ENCODE measurements around the gene BARD1.
"Not testable (repeated sequence)": the region's sequence is repeated elsewhere in the genome, so short reads cannot be mapped to it uniquely, and the experiment has no call there.

The BARD1 gene

DNA sequence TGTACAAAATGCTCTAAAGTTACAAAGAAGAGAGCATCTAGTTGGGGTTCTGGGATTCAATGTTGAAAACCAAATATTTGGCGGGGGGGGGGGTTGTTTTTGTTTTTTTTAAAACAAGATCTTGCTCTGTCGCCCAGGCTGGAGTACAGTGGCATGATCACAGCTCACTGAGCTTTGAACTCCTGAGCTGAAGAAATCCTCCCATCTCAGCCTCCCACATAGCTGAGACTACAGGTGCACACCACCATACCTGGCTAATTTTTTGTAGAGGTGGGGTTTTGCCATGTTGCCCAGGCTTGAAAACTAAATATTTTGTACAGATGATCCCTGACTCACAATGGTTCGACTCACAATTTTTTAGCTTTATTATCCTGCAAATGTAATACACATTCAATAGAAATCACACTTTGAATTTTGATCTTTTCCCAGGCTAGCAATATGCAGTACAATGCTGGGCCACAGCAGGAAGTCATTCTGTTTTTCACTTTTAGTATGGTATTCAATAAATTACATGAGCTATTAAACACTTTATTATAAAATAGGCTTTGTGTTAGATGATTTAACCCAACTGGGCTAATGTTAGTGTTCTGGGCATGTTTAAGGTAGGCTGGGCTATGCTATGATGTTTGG lies 7.6 kb downstream of the BARD1 start:
- Histone ChIP-seq H3K4me1 (ENCODE audit: insufficient read depth, low read length) (peaks cover 2% of the 10 kb centered on the region), H3K9me3 (ENCODE audit: low read length) (no peaks in the 10 kb centered on the region), H3K36me3 (ENCODE audit: insufficient read depth, low read length) (peaks cover 18% of the 10 kb centered on the region)

DNA sequence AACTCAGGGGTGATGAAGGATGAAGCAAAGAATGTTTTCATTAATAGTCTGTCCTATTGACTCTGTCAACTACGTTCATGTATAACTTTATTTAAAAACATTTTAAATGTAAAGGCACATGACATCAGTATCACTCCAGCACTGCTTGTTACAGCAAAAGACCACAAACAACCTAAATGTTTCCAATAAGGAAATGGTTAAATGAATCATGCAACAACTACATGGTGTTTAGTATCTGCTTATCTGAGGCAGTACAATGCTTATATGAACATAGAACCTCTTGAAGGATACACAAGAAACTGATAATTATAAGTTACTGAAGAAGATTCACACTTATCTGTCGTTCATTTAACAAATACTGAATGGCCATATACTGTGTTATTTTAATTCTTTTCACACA lies 8.4 kb downstream of the BARD1 start:
- no peaks in the 10 kb centered on the region for H3K4me1 ChIP-seq (ENCODE audit: insufficient read depth, low read length)
- H3K27me3 ChIP-seq (ENCODE audit: insufficient read depth, low read length): no peaks in the 10 kb centered on the region
- peaks cover 2% of the 10 kb centered on the region for H3K9me3 ChIP-seq (ENCODE audit: low read length)
- no peak overlapping the region for H3K4me3 ChIP-seq (ENCODE audit: low read length)
- H3K36me3 ChIP-seq (ENCODE audit: insufficient read depth, low read length): peaks cover 25% of the 10 kb centered on the region
- H2AFZ ChIP-seq (ENCODE audit: low read depth, low read length): no peak overlapping the region

More for the DNA sequence above, 7.6 kb downstream of the BARD1 start:
- no peak overlapping the region for H3K4me3 ChIP-seq (ENCODE audit: low read length)
- no peaks in the 10 kb centered on the region for H3K27me3 ChIP-seq (ENCODE audit: insufficient read depth, low read length)
- H2AFZ ChIP-seq (ENCODE audit: low read depth, low read length): no peak overlapping the region

GRCh38 chr2:214800180-214800579 lies 9.3 kb downstream of the BARD1 start:
- H3K4me3 ChIP-seq (ENCODE audit: low read length): no peak overlapping the region
- H3K4me1 ChIP-seq (ENCODE audit: insufficient read depth, low read length): no peaks in the 10 kb centered on the region
- H3K9me3 ChIP-seq (ENCODE audit: low read length): peaks cover 5% of the 10 kb centered on the region
- no peaks in the 10 kb centered on the region for H3K27me3 ChIP-seq (ENCODE audit: insufficient read depth, low read length)
- H2AFZ ChIP-seq (ENCODE audit: low read depth, low read length): no peak overlapping the region
- H3K36me3 ChIP-seq (ENCODE audit: insufficient read depth, low read length): peaks cover 32% of the 10 kb centered on the region

- no peaks in the 10 kb centered on the region for H3K27me3 ChIP-seq (ENCODE audit: insufficient read depth, low read length)
- H2AFZ ChIP-seq (ENCODE audit: low read depth, low read length): no peak overlapping the region
- H3K4me3 ChIP-seq (ENCODE audit: low read length): no peak overlapping the region
- H3K4me1 ChIP-seq (ENCODE audit: insufficient read depth, low read length): no peaks in the 10 kb centered on the region
- peaks cover 7% of the 10 kb centered on the region for H3K9me3 ChIP-seq (ENCODE audit: low read length)
- peaks cover 46% of the 10 kb centered on the region for H3K36me3 ChIP-seq (ENCODE audit: insufficient read depth, low read length)
These were observed 12.6 kb downstream of the BARD1 start for GRCh38 chr2:214796911-214797310.

GRCh38 chr2:214783181-214783580 lies 26.3 kb downstream of the BARD1 start:
- peaks cover 38% of the 10 kb centered on the region for H3K36me3 ChIP-seq (ENCODE audit: insufficient read depth, low read length)
- not testable (repeated sequence) for H3K4me1 ChIP-seq (ENCODE audit: insufficient read depth, low read length)

GRCh38 chr2:214782671-214783070 lies 26.8 kb downstream of the BARD1 start:
- Histone ChIP-seq H3K9me3 (ENCODE audit: low read length) (peaks cover 8% of the 10 kb centered on the region), H3K4me3 (ENCODE audit: low read length) (no peak overlapping the region), H2AFZ (ENCODE audit: low read depth, low read length) (no peak overlapping the region), H3K4me1 (ENCODE audit: insufficient read depth, low read length) (no peaks in the 10 kb centered on the region), H3K36me3 (ENCODE audit: insufficient read depth, low read length) (peaks cover 38% of the 10 kb centered on the region), H3K27me3 (ENCODE audit: insufficient read depth, low read length) (no peaks in the 10 kb centered on the region)

More at GRCh38 chr2:214783181-214783580, 26.3 kb downstream of the BARD1 start:
- not testable (repeated sequence) for H3K9me3 ChIP-seq (ENCODE audit: low read length); H3K4me3 ChIP-seq (ENCODE audit: low read length); H3K27me3 ChIP-seq (ENCODE audit: insufficient read depth, low read length); H2AFZ ChIP-seq (ENCODE audit: low read depth, low read length)

DNA sequence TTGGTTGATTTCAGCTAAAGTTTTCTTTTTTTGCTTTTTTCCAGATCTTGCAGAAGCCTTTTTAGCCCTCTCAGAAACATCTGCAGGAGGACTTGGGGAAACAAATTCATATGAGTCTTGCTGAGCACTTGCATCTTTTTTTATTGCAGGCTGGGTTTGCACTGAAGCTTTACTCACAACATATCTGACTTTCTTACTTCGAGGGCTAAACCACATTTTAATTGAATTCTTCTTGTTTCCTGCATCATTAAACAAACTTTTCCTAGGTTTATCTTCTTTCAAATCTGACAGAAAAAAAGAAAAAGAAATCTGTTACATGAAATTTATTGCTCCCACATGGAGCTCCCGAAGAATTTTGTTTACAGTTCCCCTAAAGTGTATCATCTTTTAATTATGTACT lies 28.3 kb downstream of the BARD1 start:
- H3K4me3 ChIP-seq (ENCODE audit: low read length): no peak overlapping the region
- H3K36me3 ChIP-seq (ENCODE audit: insufficient read depth, low read length): peaks cover 46% of the 10 kb centered on the region
- no peaks in the 10 kb centered on the region for H3K27me3 ChIP-seq (ENCODE audit: insufficient read depth, low read length)

DNA sequence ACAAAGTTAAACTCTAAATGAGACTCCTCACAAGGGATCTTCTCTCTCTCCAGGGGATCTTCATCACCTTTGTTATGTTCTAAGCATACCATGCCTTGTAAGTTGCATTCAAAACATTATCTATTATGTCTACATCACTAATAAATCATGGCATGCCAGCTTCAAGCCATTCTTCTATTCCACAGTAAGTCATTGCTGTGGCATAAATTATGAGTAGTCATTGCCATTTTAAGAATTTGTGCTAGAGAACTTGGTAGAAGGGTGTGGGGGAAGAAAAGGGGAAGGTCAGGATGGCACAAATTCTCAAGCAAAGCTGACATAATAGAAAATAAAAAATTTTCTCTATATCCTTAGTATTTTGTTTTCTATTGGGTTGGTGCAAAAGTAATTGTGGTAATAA lies 33.5 kb downstream of the BARD1 start:
- H3K36me3 ChIP-seq (ENCODE audit: insufficient read depth, low read length): peaks cover 62% of the 10 kb centered on the region
- peaks cover 27% of the 10 kb centered on the region for H3K9me3 ChIP-seq (ENCODE audit: low read length)
- H2AFZ ChIP-seq (ENCODE audit: low read depth, low read length): no peak overlapping the region
- H3K27me3 ChIP-seq (ENCODE audit: insufficient read depth, low read length): no peaks in the 10 kb centered on the region
- H3K4me1 ChIP-seq (ENCODE audit: insufficient read depth, low read length): no peaks in the 10 kb centered on the region
- no peak overlapping the region for H3K4me3 ChIP-seq (ENCODE audit: low read length)

More for the DNA sequence above, 28.3 kb downstream of the BARD1 start:
- Histone ChIP-seq H2AFZ (ENCODE audit: low read depth, low read length) (no peak overlapping the region), H3K4me1 (ENCODE audit: insufficient read depth, low read length) (no peaks in the 10 kb centered on the region), H3K9me3 (ENCODE audit: low read length) (peaks cover 15% of the 10 kb centered on the region)

GRCh38 chr2:214774108-214774507 lies 35.4 kb downstream of the BARD1 start:
- Histone ChIP-seq H3K9me3 (ENCODE audit: low read length) (peaks cover 25% of the 10 kb centered on the region), H3K4me1 (ENCODE audit: insufficient read depth, low read length) (no peaks in the 10 kb centered on the region), H3K36me3 (ENCODE audit: insufficient read depth, low read length) (peaks cover 53% of the 10 kb centered on the region)

GRCh38 chr2:214772443-214773015 lies 37.0 kb downstream of the BARD1 start:
- H3K4me3 ChIP-seq (ENCODE audit: low read length): no peak overlapping the region
- peaks cover 61% of the 10 kb centered on the region for H3K36me3 ChIP-seq (ENCODE audit: insufficient read depth, low read length)
- H3K4me1 ChIP-seq (ENCODE audit: insufficient read depth, low read length): no peaks in the 10 kb centered on the region
- H3K27me3 ChIP-seq (ENCODE audit: insufficient read depth, low read length): no peaks in the 10 kb centered on the region
- H3K9me3 ChIP-seq (ENCODE audit: low read length): peaks cover 25% of the 10 kb centered on the region
- H2AFZ ChIP-seq (ENCODE audit: low read depth, low read length): no peak overlapping the region

More at GRCh38 chr2:214774108-214774507, 35.4 kb downstream of the BARD1 start:
- Histone ChIP-seq H3K4me3 (ENCODE audit: low read length) (no peak overlapping the region), H2AFZ (ENCODE audit: low read depth, low read length) (no peak overlapping the region), H3K27me3 (ENCODE audit: insufficient read depth, low read length) (no peaks in the 10 kb centered on the region)

- Histone ChIP-seq H3K36me3 (ENCODE audit: insufficient read depth, low read length) (peaks cover 73% of the 10 kb centered on the region), H3K27me3 (ENCODE audit: insufficient read depth, low read length) (no peaks in the 10 kb centered on the region), H3K9me3 (ENCODE audit: low read length) (peaks cover 7% of the 10 kb centered on the region), H3K4me3 (ENCODE audit: low read length) (no peak overlapping the region), H2AFZ (ENCODE audit: low read depth, low read length) (no peak overlapping the region), H3K4me1 (ENCODE audit: insufficient read depth, low read length) (no peaks in the 10 kb centered on the region)
These were observed 44.3 kb downstream of the BARD1 start for GRCh38 chr2:214765180-214765579.

GRCh38 chr2:214753455-214753854 lies 56.0 kb downstream of the BARD1 start:
- Histone ChIP-seq H3K4me3 (ENCODE audit: low read length) (no peak overlapping the region), H3K9me3 (ENCODE audit: low read length) (no peaks in the 10 kb centered on the region), H2AFZ (ENCODE audit: low read depth, low read length) (no peak overlapping the region), H3K27me3 (ENCODE audit: insufficient read depth, low read length) (no peaks in the 10 kb centered on the region), H3K36me3 (ENCODE audit: insufficient read depth, low read length) (peaks cover 54% of the 10 kb centered on the region), H3K4me1 (ENCODE audit: insufficient read depth, low read length) (no peaks in the 10 kb centered on the region)

GRCh38 chr2:214750529-214750928 lies 59.0 kb downstream of the BARD1 start:
- H3K4me1 ChIP-seq (ENCODE audit: insufficient read depth, low read length): no peaks in the 10 kb centered on the region
- H3K9me3 ChIP-seq (ENCODE audit: low read length): no peaks in the 10 kb centered on the region
- peaks cover 50% of the 10 kb centered on the region for H3K36me3 ChIP-seq (ENCODE audit: insufficient read depth, low read length)
- no peaks in the 10 kb centered on the region for H3K27me3 ChIP-seq (ENCODE audit: insufficient read depth, low read length)
- H2AFZ ChIP-seq (ENCODE audit: low read depth, low read length): no peak overlapping the region
- H3K4me3 ChIP-seq (ENCODE audit: low read length): no peak overlapping the region

GRCh38 chr2:214747992-214748391 lies 61.5 kb downstream of the BARD1 start:
- Histone ChIP-seq H3K4me3 (ENCODE audit: low read length) (no peak overlapping the region), H3K4me1 (ENCODE audit: insufficient read depth, low read length) (no peaks in the 10 kb centered on the region), H3K9me3 (ENCODE audit: low read length) (no peaks in the 10 kb centered on the region), H2AFZ (ENCODE audit: low read depth, low read length) (no peak overlapping the region), H3K27me3 (ENCODE audit: insufficient read depth, low read length) (no peaks in the 10 kb centered on the region), H3K36me3 (ENCODE audit: insufficient read depth, low read length) (peaks cover 48% of the 10 kb centered on the region)

Measured in neuron (in vitro differentiated cells).